CD4-positive, alpha-beta T cell (primary cell): ENCODE measurements around the gene NRXN3. TPM values are rescaled to one million over a fixed set of nuclear protein-coding genes. Genes with fewer than 3 reads are reported as not detected.

Source experiments
- ATAC-seq: fragments of 200-7000 bp; cut with Tn5 transposase; one replicate; pipeline ENCODE4 v1.10.0; 2022; ENCODE audit warnings: mild to moderate bottlenecking; ENCODE audit not compliant: poor library complexity
- CTCF ChIA-PET: fragments of 350-600 bp; sonication (Branson Sonifier 250); formaldehyde crosslinking; loops from one replicate; lab custom pipeline; 2021; ENCODE audit warnings: antibody characterized with exemption, inconsistent platforms; lab: Charles Lee
- POLR2A ChIA-PET: fragments of 350-600 bp; sonication (Branson Sonifier 250); formaldehyde crosslinking; loops from one replicate; lab custom pipeline; 2021; ENCODE audit warnings: antibody characterized with exemption, inconsistent platforms; lab: Charles Lee
- DNase-seq, 14 experiments: peaks; one replicate each; pipeline ENCODE4 v3.0.0-alpha.2; 2013 to 2020; ENCODE audit warnings: mixed read lengths in 2 of 14
- H3K27ac ChIP-seq, 2 donors: one replicate each; pipeline versions ENCODE4 v1.5.1 to v1.7.0; 2013; ENCODE audit warnings: low read length in 2 of 2, low read depth in 1 of 2, mild to moderate bottlenecking in 1 of 2
- H3K27me3 ChIP-seq, 2 experiments: 1 replicate in 1 of 2; 2 replicates in 1 of 2; pipeline versions ENCODE4 v1.6.1 to v1.7.0; 2013; ENCODE audit warnings: low read length in 2 of 2, control low read depth in 1 of 2, mild to moderate bottlenecking in 1 of 2, moderate library complexity in 1 of 2; ENCODE audit not compliant: insufficient read depth in 2 of 2, control insufficient read depth in 1 of 2
- H3K36me3 ChIP-seq: one replicate; pipeline ENCODE4 v1.6.1; 2013; ENCODE audit warnings: low read length, control low read depth; ENCODE audit not compliant: insufficient read depth
- H3K4me1 ChIP-seq: one replicate; pipeline ENCODE4 v1.6.1; 2013; ENCODE audit warnings: low read length, control low read depth; ENCODE audit not compliant: insufficient read depth
- H3K4me3 ChIP-seq: one replicate; pipeline ENCODE4 v1.5.1; 2013; ENCODE audit warnings: mild to moderate bottlenecking, low read length, moderate library complexity
- H3K9me3 ChIP-seq, 2 experiments: 1 replicate in 1 of 2; 2 replicates in 1 of 2; pipeline versions ENCODE4 v1.6.1 to v1.7.0; 2013; ENCODE audit warnings: low read length in 2 of 2, mild to moderate bottlenecking in 2 of 2, control low read depth in 1 of 2, moderate library complexity in 1 of 2; ENCODE audit not compliant: control insufficient read depth in 1 of 2, insufficient read depth in 1 of 2
- H3K27ac Mint-ChIP-seq: one replicate; pipeline ENCODE4 v1.8.0; 2020; ENCODE audit warnings: mixed read lengths
- H3K27me3 Mint-ChIP-seq: one replicate; pipeline ENCODE4 v1.8.0; 2021; ENCODE audit warnings: mixed read lengths
- H3K36me3 Mint-ChIP-seq: one replicate; pipeline ENCODE4 v1.8.0; 2021; ENCODE audit warnings: low read depth, mixed read lengths
- H3K4me1 Mint-ChIP-seq: one replicate; pipeline ENCODE4 v1.8.0; 2021; ENCODE audit warnings: low read depth, mixed read lengths
- H3K4me3 Mint-ChIP-seq: one replicate; pipeline ENCODE4 v1.8.0; 2020; ENCODE audit warnings: mild to moderate bottlenecking, mixed read lengths
- H3K9me3 Mint-ChIP-seq: one replicate; pipeline ENCODE4 v1.8.0; 2020; ENCODE audit warnings: mixed read lengths
- CTCF ChIP-seq: fragments of 200-600 bp; IDR thresholded peaks from one replicate; pipeline ENCODE4 v1.8.0; 2022; ENCODE audit warnings: antibody characterized with exemption, mild to moderate bottlenecking
- intact Hi-C, 2 experiments: fragments of 100-400 bp; cut with DNase I in 1 of 2; cut with micrococcal nuclease in 1 of 2; formaldehyde crosslinking; loops; one replicate each; pipeline versions ENCODE4 v1.15.1 to v1.9.0; 2023 to 2025; cut with DNase I, micrococcal nuclease
- total RNA-seq, 174 experiments: library from RNA in 2 of 174; stranded (reverse) in 2 of 174; gene quantifications; one replicate each; pipeline ENCODE4 v1.2.3 and lab custom pipeline; 2021 to 2026

NRXN3 gene
- total RNA-seq, 2 experiments from 2014 or later, result not detected

- H3K27ac Mint-ChIP-seq, result no peak overlapping the region
- no peak for DNase-seq
- ATAC-seq, result no peak
- no peak overlapping the region for H3K4me3 ChIP-seq
- no peaks in the 10 kb centered on the region for H3K4me1 ChIP-seq
- no peaks in the 10 kb centered on the region for H3K4me1 Mint-ChIP-seq
- H3K9me3 ChIP-seq, result no peaks in the 10 kb centered on the region
- H3K27me3 ChIP-seq, result no peaks in the 10 kb centered on the region
- H3K9me3 Mint-ChIP-seq, result peaks cover 3% of the 10 kb centered on the region
- no peak overlapping the region for H3K27ac ChIP-seq
- no peaks in the 10 kb centered on the region for H3K36me3 ChIP-seq
- CTCF ChIA-PET, result no interaction called here
- H3K36me3 Mint-ChIP-seq, result no peaks in the 10 kb centered on the region
- H3K27me3 Mint-ChIP-seq, result no peaks in the 10 kb centered on the region
- intact Hi-C loops, result no loop called here
- TF ChIP-seq CTCF, result no peak
- POLR2A ChIA-PET, result interaction anchor here (0.6 kb wide), 1 partner anchor 225 kb away, joined by 3 read pairs; no protein-coding TSS in a partner anchor
- H3K4me3 Mint-ChIP-seq, result no peak overlapping the region
Measured at GRCh38 chr14:79587875-79588274, 1417.7 kb downstream of the NRXN3 start.

- no peak overlapping the region for H3K27ac ChIP-seq
- no peak overlapping the region for H3K27ac Mint-ChIP-seq
- ATAC-seq, result no peak
- ChIA-PET CTCF (no interaction called here), POLR2A (interaction anchor here (0.6 kb wide), 1 partner anchor 226 kb away, joined by 3 read pairs; no protein-coding TSS in a partner anchor)
- no peaks in the 10 kb centered on the region for H3K27me3 Mint-ChIP-seq
- H3K9me3 Mint-ChIP-seq, result peaks cover 3% of the 10 kb centered on the region
- TF ChIP-seq CTCF, result no peak
- H3K4me1 ChIP-seq, result no peaks in the 10 kb centered on the region
- H3K4me1 Mint-ChIP-seq, result no peaks in the 10 kb centered on the region
- no peaks in the 10 kb centered on the region for H3K36me3 Mint-ChIP-seq
- intact Hi-C loops, result no loop called here
- no peaks in the 10 kb centered on the region for H3K27me3 ChIP-seq
- no peak overlapping the region for H3K4me3 ChIP-seq
- H3K9me3 ChIP-seq, result no peaks in the 10 kb centered on the region
- no peak overlapping the region for H3K4me3 Mint-ChIP-seq
- DNase-seq, result no peak
- no peaks in the 10 kb centered on the region for H3K36me3 ChIP-seq
Measured at GRCh38 chr14:79588398-79588797, 1418.2 kb downstream of the NRXN3 start.

- Histone ChIP-seq H3K27me3 (no peaks in the 10 kb centered on the region), H3K36me3 (no peaks in the 10 kb centered on the region), H3K9me3 (no peaks in the 10 kb centered on the region), H3K4me1 (no peaks in the 10 kb centered on the region), H3K4me3 (no peak overlapping the region), H3K27ac (no peak overlapping the region)
- POLR2A ChIA-PET, result no interaction called here
- Mint-ChIP-seq H3K27ac (no peak overlapping the region), H3K36me3 (no peaks in the 10 kb centered on the region), H3K4me3 (no peak overlapping the region), H3K27me3 (no peaks in the 10 kb centered on the region), H3K4me1 (no peaks in the 10 kb centered on the region), H3K9me3 (peaks cover 3% of the 10 kb centered on the region)
- TF ChIP-seq CTCF, result no peak
- DNase-seq, result no peak
- no peak for ATAC-seq
- intact Hi-C loops, result no loop called here
- CTCF ChIA-PET, result no interaction called here
Measured at GRCh38 chr14:79596551-79596950, 1426.4 kb downstream of the NRXN3 start.
